Heart left ventricle (tissue), 11 donors: ENCODE results near the gene FGFRL1. TPM values are rescaled to one million over a fixed set of nuclear protein-coding genes. Genes with fewer than 3 reads are reported as not detected.

Experiments
- polyA plus RNA-seq, 2 donors: library from polyadenylated mRNA; stranded (reverse); fragments of 200-250 nt; gene quantifications; one replicate each; pipeline ENCODE4 v1.2.3, GENCODE V29; 2013
- total RNA-seq, 9 donors: library from RNA; depleted of rRNA in 2 of 9; stranded (reverse); fragments of >200 nt in 2 of 9; fragmentation: NEBNext Ultra II Directional in 3 of 9; extraction: Animal tissue kit (Norgen Biotek cat#: 25700) in 3 of 9; gene quantifications; one replicate each; pipeline versions ENCODE4 v1.1.0 to v1.2.4, GENCODE V29; 2016 to 2023
- donor health status: ischemic (EF 13 %, LVEDD 7.1; RV severe dilation, severe dysfunction).
- donor health status: healthy with polysubstance abuse.
- donor health status: DM: no; HTN: yes; CAD: no.
- donor health status: DM: no; HTN: no; CAD: no.
- donor health status: ischemic (EF 25% LVEDD 5.7; RV mildly dilated, moderate dysfunction).
- donor health status: healthy.
- donor health status: DM: yes; HTN: yes; CAD: no.
- donor health status: PGD.
- donor health status: nonischemic (EF 23%, LVEDD 6.1; RV moderate dilation, normal function).

FGFRL1 gene
- total and polyA plus RNA-seq, 11 donors = 23.6 to 90.7 (median 30.6) TPM

Other genes with a start within 250 kb of the FGFRL1 start
- gene CPLX1, start 185.5 kb upstream of the FGFRL1 start, total RNA-seq = 1 to 10 TPM in 7 of 9 donors, under 1 TPM in 2; 0.75 to 7.0 (median 3.3) TPM
- 1 to 10 TPM; 1.5 to 5.9 TPM for gene CPLX1, start 185.5 kb upstream of the FGFRL1 start, polyA plus RNA-seq
- 10 to 100 TPM; 22.8 to 55.1 (median 32.5) TPM for gene GAK, start 79.3 kb upstream of the FGFRL1 start, total RNA-seq
- 10 to 100 TPM; 51.8 to 52.3 TPM for gene GAK, start 79.3 kb upstream of the FGFRL1 start, polyA plus RNA-seq
- gene TMEM175, start 79.2 kb upstream of the FGFRL1 start, total RNA-seq = 10 to 100 TPM; 16.6 to 34.6 (median 20.1) TPM
- 10 to 100 TPM; 14.2 to 28.8 TPM for gene TMEM175, start 79.2 kb upstream of the FGFRL1 start, polyA plus RNA-seq
- gene DGKQ, start 38.1 kb upstream of the FGFRL1 start, total RNA-seq = 1 to 10 TPM; 3.2 to 7.3 (median 4.4) TPM
- gene DGKQ, start 38.1 kb upstream of the FGFRL1 start, polyA plus RNA-seq = 1 to 10 TPM; 2.6 to 3.7 TPM
- 10 to 100 TPM in 3 of 9 donors, 1 to 10 TPM in 6; 5.0 to 17.4 (median 6.9) TPM for gene IDUA, start 24.6 kb upstream of the FGFRL1 start, total RNA-seq
- gene IDUA, start 24.6 kb upstream of the FGFRL1 start, polyA plus RNA-seq = 1 to 10 TPM; 3.2 to 6.8 TPM
- gene SLC26A1, start 18.2 kb upstream of the FGFRL1 start, total RNA-seq = under 1 TPM in 4 of 9 donors, not detected in 5; 0.19 to 0.27 (median 0.25) TPM
- under 1 TPM; 0.03 to 0.27 TPM for gene SLC26A1, start 18.2 kb upstream of the FGFRL1 start, polyA plus RNA-seq
- 1 to 10 TPM in 1 of 9 donors, under 1 TPM in 4, not detected in 4; 0.25 to 1.6 (median 0.43) TPM for gene RNF212, start 101.9 kb downstream of the FGFRL1 start, total RNA-seq
- under 1 TPM; 0.62 to 0.65 TPM for gene RNF212, start 101.9 kb downstream of the FGFRL1 start, polyA plus RNA-seq
- gene SPON2, start 161.0 kb downstream of the FGFRL1 start, total RNA-seq = 10 to 100 TPM in 7 of 9 donors, 1 to 10 TPM in 2; 8.8 to 36.3 (median 13.7) TPM
- gene SPON2, start 161.0 kb downstream of the FGFRL1 start, polyA plus RNA-seq = 10 to 100 TPM in 1 of 2 donors, 1 to 10 TPM in 1; 7.8 to 31.2 TPM
- gene CTBP1, start 237.5 kb downstream of the FGFRL1 start, total RNA-seq = 100 to 1,000 TPM; 105 to 165 (median 128) TPM
- 100 to 1,000 TPM in 1 of 2 donors, 10 to 100 TPM in 1; 92.0 to 148 TPM for gene CTBP1, start 237.5 kb downstream of the FGFRL1 start, polyA plus RNA-seq